ENCODE measurements around the gene FMO1.

DNA sequence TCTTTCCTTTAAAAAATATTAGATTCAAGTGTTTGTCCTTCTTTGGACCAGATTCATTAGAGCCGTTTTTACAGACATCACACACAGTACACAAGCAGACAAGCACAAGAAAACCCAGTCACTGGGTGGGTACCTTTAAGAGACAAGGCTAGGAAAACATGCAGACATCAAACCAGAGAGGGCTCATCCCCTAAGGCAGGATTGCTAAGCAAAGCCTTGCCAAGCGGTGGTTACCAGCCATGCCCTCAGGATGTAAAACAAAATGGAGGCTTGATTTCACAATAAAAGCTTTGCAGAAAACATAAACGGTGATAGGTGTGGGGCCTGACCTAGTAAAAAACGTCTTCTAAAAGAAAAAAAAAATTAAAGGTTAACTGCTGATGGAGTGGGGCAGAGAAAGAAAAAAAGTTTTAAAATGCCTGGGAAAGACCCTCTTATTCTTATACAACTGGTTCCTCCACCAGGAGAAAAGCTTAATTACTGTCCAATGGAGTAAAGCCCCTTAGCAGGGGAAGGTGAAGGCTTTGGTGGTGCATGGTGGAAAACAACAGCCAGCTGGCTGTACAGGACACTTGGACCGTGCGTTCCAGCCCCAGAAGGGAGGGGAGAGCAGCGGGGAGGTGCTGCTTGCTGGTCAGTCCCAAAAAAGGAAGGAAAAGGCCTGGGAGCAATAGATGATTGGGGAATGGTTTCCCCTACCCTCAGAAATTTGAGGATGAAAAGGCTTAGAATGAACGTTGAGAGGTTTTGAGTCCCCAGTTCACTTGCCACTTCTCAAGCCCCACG, 30.4 kb upstream of the FMO1 start:
- TF ChIP-seq, protein P1, sequence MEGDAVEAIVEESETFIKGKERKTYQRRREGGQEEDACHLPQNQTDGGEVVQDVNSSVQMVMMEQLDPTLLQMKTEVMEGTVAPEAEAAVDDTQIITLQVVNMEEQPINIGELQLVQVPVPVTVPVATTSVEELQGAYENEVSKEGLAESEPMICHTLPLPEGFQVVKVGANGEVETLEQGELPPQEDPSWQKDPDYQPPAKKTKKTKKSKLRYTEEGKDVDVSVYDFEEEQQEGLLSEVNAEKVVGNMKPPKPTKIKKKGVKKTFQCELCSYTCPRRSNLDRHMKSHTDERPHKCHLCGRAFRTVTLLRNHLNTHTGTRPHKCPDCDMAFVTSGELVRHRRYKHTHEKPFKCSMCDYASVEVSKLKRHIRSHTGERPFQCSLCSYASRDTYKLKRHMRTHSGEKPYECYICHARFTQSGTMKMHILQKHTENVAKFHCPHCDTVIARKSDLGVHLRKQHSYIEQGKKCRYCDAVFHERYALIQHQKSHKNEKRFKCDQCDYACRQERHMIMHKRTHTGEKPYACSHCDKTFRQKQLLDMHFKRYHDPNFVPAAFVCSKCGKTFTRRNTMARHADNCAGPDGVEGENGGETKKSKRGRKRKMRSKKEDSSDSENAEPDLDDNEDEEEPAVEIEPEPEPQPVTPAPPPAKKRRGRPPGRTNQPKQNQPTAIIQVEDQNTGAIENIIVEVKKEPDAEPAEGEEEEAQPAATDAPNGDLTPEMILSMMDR (IDR thresholded peaks at IDR 0.05; ENCODE audit: poor library complexity, severe bottlenecking): no peak
- TF ChIP-seq EZH2 (IDR thresholded peaks at IDR 0.05; ENCODE audit: borderline replicate concordance, insufficient read depth, low read length, poor library complexity, severe bottlenecking) (no peak), EP300 (conservative IDR thresholded peaks at IDR 0.05; ENCODE audit: poor library complexity, severe bottlenecking) (no peak), TAF1 (IDR thresholded peaks at IDR 0.05; ENCODE audit: low read depth) (no peak), SMC3 (conservative IDR thresholded peaks at IDR 0.05; ENCODE audit: poor library complexity) (no peak), RAD21 (conservative IDR thresholded peaks at IDR 0.05) (no peak), POLR2AphosphoS5 (IDR thresholded peaks at IDR 0.05) (no peak), MXI1 (conservative IDR thresholded peaks at IDR 0.05; ENCODE audit: poor library complexity, severe bottlenecking) (no peak)
- TF ChIP-seq, protein P2, sequence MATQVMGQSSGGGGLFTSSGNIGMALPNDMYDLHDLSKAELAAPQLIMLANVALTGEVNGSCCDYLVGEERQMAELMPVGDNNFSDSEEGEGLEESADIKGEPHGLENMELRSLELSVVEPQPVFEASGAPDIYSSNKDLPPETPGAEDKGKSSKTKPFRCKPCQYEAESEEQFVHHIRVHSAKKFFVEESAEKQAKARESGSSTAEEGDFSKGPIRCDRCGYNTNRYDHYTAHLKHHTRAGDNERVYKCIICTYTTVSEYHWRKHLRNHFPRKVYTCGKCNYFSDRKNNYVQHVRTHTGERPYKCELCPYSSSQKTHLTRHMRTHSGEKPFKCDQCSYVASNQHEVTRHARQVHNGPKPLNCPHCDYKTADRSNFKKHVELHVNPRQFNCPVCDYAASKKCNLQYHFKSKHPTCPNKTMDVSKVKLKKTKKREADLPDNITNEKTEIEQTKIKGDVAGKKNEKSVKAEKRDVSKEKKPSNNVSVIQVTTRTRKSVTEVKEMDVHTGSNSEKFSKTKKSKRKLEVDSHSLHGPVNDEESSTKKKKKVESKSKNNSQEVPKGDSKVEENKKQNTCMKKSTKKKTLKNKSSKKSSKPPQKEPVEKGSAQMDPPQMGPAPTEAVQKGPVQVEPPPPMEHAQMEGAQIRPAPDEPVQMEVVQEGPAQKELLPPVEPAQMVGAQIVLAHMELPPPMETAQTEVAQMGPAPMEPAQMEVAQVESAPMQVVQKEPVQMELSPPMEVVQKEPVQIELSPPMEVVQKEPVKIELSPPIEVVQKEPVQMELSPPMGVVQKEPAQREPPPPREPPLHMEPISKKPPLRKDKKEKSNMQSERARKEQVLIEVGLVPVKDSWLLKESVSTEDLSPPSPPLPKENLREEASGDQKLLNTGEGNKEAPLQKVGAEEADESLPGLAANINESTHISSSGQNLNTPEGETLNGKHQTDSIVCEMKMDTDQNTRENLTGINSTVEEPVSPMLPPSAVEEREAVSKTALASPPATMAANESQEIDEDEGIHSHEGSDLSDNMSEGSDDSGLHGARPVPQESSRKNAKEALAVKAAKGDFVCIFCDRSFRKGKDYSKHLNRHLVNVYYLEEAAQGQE (IDR thresholded peaks at IDR 0.05; ENCODE audit: borderline replicate concordance): no peak
